Measurements from ENCODE around the gene F2RL1. TPM values are rescaled to one million over a fixed set of nuclear protein-coding genes. Genes with fewer than 3 reads are reported as not detected.

Gene F2RL1
- total RNA-seq, 1 experiment from 2014 or later, result 23.0 TPM

GRCh38 chr5:76870046-76870445, 51.2 kb downstream of the F2RL1 start:
- Histone ChIP-seq H2BK15ac (ENCODE audit: low read depth, low read length) (no peak overlapping the region), H3K27ac (ENCODE audit: insufficient read length, low read depth, low read length) (no peak overlapping the region), H3K4ac (ENCODE audit: low read depth, low read length) (no peak overlapping the region), H2BK5ac (ENCODE audit: insufficient read length, low read length) (no peak overlapping the region), H3K23me2 (ENCODE audit: insufficient read length, low read depth, low read length, poor library complexity, severe bottlenecking) (no peaks in the 10 kb centered on the region), H3K4me1 (ENCODE audit: insufficient read depth, low read length) (peaks cover 3% of the 10 kb centered on the region; the same call in 1 of the 2 replicates), H3K79me1 (ENCODE audit: insufficient read depth, low read depth, low read length, poor library complexity, severe bottlenecking) (no peaks in the 10 kb centered on the region), H2AK5ac (ENCODE audit: insufficient read length, low read length) (no peak overlapping the region), H2BK12ac (ENCODE audit: insufficient read length, low read depth, low read length) (no peak overlapping the region), H4K5ac (ENCODE audit: insufficient read length, low read depth, low read length) (no peak overlapping the region), H3K56ac (ENCODE audit: insufficient read length, low read depth, low read length) (no peak overlapping the region), H3K23ac (ENCODE audit: insufficient read length, low read depth, low read length) (no peak overlapping the region), H3K27me3 (ENCODE audit: insufficient read depth, low read length) (no peaks in the 10 kb centered on the region), H3K18ac (ENCODE audit: insufficient read length, low read depth, low read length) (no peak overlapping the region), H2AFZ (ENCODE audit: low read length) (no peak overlapping the region), H4K20me1 (ENCODE audit: control insufficient read depth, insufficient read depth, insufficient read length) (no peaks in the 10 kb centered on the region), H2BK120ac (ENCODE audit: low read depth, low read length, poor library complexity, severe bottlenecking) (no peak overlapping the region), H3K79me2 (ENCODE audit: insufficient read depth, low read length) (no peaks in the 10 kb centered on the region), H3K9ac (ENCODE audit: extremely low read depth, insufficient read length, low read length) (no peak overlapping the region), H3K14ac (ENCODE audit: insufficient read depth, low read length) (no peak overlapping the region), H2BK20ac (ENCODE audit: low read depth, low read length, poor library complexity, severe bottlenecking) (no peak overlapping the region), H3K9me3 (ENCODE audit: control insufficient read depth, low read depth, low read length) (no peaks in the 10 kb centered on the region), H4K8ac (replicated peaks; ENCODE audit: insufficient read length, low read depth, low read length) (no peak overlapping the region), H4K91ac (ENCODE audit: insufficient read length, low read depth, low read length) (no peak overlapping the region), H3K4me2 (ENCODE audit: insufficient read depth, insufficient read length, low read length) (no peak overlapping the region), H3T11ph (ENCODE audit: low read length) (no peak overlapping the region)
- no peak for TF ChIP-seq CTCF (conservative IDR thresholded peaks at IDR 0.05)
- Mint-ChIP-seq H3K4me1 (peaks cover 29 to 33% of the 10 kb centered on the region in 2 experiments), H3K9me3 (no peaks in the 10 kb centered on the region), H3K36me3 (ENCODE audit: insufficient read depth in 1 of 3, low read depth in 3 of 3) (no peaks in the 10 kb centered on the region), H3K27me3 (ENCODE audit: low read depth) (no peaks in the 10 kb centered on the region), H3K27ac (no peak overlapping the region), H3K4me3 (no peak overlapping the region)
- WGBS (ENCODE audit: extremely low coverage, insufficient read length, low lambda C conversion rate), result no CpG with 5 or more reads among the region's 6 CpGs
- DNase-seq, result no peak
